ENCODE data around the gene PPP1R10. TPM values are rescaled to one million over a fixed set of nuclear protein-coding genes. Genes with fewer than 3 reads are reported as not detected.

The PPP1R10 gene
- total RNA-seq, 1 experiment from 2014 or later = 123 TPM

- Histone ChIP-seq H3K27ac (ENCODE audit: insufficient read length, low read depth, low read length) (no peak overlapping the region), H3T11ph (ENCODE audit: low read length) (no peak overlapping the region)
- H3K4me1 Mint-ChIP-seq = peaks cover 14 to 17% of the 10 kb centered on the region in 2 experiments
These were observed 28.9 kb upstream of the PPP1R10 start for GRCh38 chr6:30645989-30646388.

More at GRCh38 chr6:30645989-30646388, 28.9 kb upstream of the PPP1R10 start:
- Histone ChIP-seq H3K18ac (ENCODE audit: insufficient read length, low read depth, low read length) (no peak overlapping the region), H3K56ac (ENCODE audit: insufficient read length, low read depth, low read length) (no peak overlapping the region), H3K9ac (ENCODE audit: extremely low read depth, insufficient read length, low read length) (no peak overlapping the region), H3K4me2 (ENCODE audit: insufficient read depth, insufficient read length, low read length) (peak overlapping the region; percentile 76), H4K20me1 (ENCODE audit: control insufficient read depth, insufficient read depth, insufficient read length) (no peaks in the 10 kb centered on the region), H3K27me3 (ENCODE audit: insufficient read depth, low read length) (no peaks in the 10 kb centered on the region), H2BK12ac (ENCODE audit: insufficient read length, low read depth, low read length) (no peak overlapping the region), H3K14ac (ENCODE audit: insufficient read depth, low read length) (no peak overlapping the region), H2BK15ac (ENCODE audit: low read depth, low read length) (no peak overlapping the region), H3K23me2 (ENCODE audit: insufficient read length, low read depth, low read length, poor library complexity, severe bottlenecking) (peaks cover 8% of the 10 kb centered on the region), H4K5ac (ENCODE audit: insufficient read length, low read depth, low read length) (no peak overlapping the region), H3K23ac (ENCODE audit: insufficient read length, low read depth, low read length) (no peak overlapping the region), H2BK120ac (ENCODE audit: low read depth, low read length, poor library complexity, severe bottlenecking) (no peak overlapping the region), H3K4me1 (ENCODE audit: insufficient read depth, low read length) (no peaks in the 10 kb centered on the region), H3K9me3 (ENCODE audit: control insufficient read depth, low read depth, low read length) (no peaks in the 10 kb centered on the region), H3K79me1 (ENCODE audit: insufficient read depth, low read depth, low read length, poor library complexity, severe bottlenecking) (peaks cover 2% of the 10 kb centered on the region), H2BK5ac (ENCODE audit: insufficient read length, low read length) (no peak overlapping the region), H2BK20ac (ENCODE audit: low read depth, low read length, poor library complexity, severe bottlenecking) (no peak overlapping the region), H2AK5ac (ENCODE audit: insufficient read length, low read length) (no peak overlapping the region), H4K91ac (ENCODE audit: insufficient read length, low read depth, low read length) (no peak overlapping the region), H3K4ac (ENCODE audit: low read depth, low read length) (no peak overlapping the region), H2AFZ (ENCODE audit: low read length) (no peak overlapping the region), H3K79me2 (ENCODE audit: insufficient read depth, low read length) (no peaks in the 10 kb centered on the region), H4K8ac (replicated peaks; ENCODE audit: insufficient read length, low read depth, low read length) (no peak overlapping the region)
- H3K27ac Mint-ChIP-seq = peak overlapping the region in 1 of 3 experiments; percentile 53; a peak in 2 of 7 replicates
- no peak for DNase-seq
- WGBS (ENCODE audit: extremely low coverage, insufficient read length, low lambda C conversion rate) = no CpG with 5 or more reads among the region's 1 CpG
- no peaks in the 10 kb centered on the region for H3K27me3 Mint-ChIP-seq (ENCODE audit: low read depth)
- H3K36me3 Mint-ChIP-seq (ENCODE audit: insufficient read depth in 1 of 3, low read depth in 3 of 3) = peaks cover 12 to 61% (median 55%) of the 10 kb centered on the region in 3 experiments
- peak overlapping the region; percentile 85 to 94 for H3K4me3 Mint-ChIP-seq
- no peaks in the 10 kb centered on the region for H3K9me3 Mint-ChIP-seq
- TF ChIP-seq CTCF (conservative IDR thresholded peaks at IDR 0.05) = no peak

Measured in H9 (cell line).